ENCODE data around the gene UBE3B. TPM values are rescaled to one million over a fixed set of nuclear protein-coding genes. Genes with fewer than 3 reads are reported as not detected.

UBE3B gene
- polyA plus RNA-seq, 1 donor (not counting 4 experiments of a cell fraction or from before 2014, with no cell fraction given) = 27.1 TPM

DNA sequence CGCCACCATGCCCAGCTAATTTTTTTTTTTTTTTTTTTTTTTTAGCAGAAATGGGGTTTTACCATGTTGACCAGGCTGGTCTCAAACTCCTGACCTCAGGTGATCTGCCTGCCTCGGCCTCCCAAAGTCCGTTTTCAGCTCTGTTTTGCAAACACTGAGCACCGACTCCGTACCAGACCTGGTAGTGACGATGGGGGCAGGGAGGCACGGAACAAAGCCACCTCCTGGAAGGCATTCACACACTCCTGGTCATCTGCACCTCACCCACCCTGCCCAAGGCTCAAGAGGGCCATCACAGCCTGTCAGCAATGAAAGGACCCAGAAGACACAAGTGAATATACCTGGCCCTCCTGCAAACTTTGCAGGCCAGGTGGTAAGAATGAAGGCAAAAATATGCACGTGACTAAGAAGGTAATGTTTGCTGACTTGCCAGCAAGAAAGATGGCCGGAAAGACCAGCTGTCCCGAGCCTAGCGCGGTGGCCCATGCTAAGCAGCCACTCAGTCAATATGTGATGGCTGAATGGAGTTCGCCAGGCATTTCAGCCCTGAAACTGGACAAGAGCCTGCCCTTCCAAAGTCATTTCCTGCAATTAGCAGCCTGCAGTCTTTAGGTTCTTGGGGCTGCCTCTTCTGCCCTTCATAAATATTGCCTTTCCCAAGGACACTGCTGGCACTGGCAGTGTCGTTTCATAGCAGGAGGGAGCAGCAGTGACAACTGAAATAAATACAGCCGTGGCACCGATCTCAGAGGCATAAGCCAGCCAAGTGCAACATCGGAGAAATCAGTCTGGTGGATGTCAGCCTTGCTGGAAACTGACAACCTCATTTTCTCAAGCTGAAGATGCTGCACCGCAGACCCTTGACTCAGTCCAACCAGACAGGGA, 78.2 kb downstream of the UBE3B start:
- no peak for FAIRE-seq
- Histone ChIP-seq H3K9me3 (ENCODE audit: control insufficient read depth, low read depth, low read length) (no peaks in the 10 kb centered on the region), H3K79me2 (ENCODE audit: control insufficient read depth, insufficient read depth, low read length) (no peaks in the 10 kb centered on the region), H3K27me3 (ENCODE audit: control insufficient read depth, extremely low read depth, insufficient read depth, low read length) (peaks cover 17% of the 10 kb centered on the region), H3K4me1 (ENCODE audit: control insufficient read depth, extremely low read depth, insufficient read depth, low read length) (no peaks in the 10 kb centered on the region), H3K9ac (ENCODE audit: control insufficient read depth, extremely low read depth, insufficient read depth, low read length) (no peak overlapping the region), H3K4me2 (ENCODE audit: control insufficient read depth, extremely low read depth, insufficient read depth, low read depth, low read length) (no peak overlapping the region), H3K27ac (ENCODE audit: control insufficient read depth, insufficient read depth, low read length) (no peak overlapping the region), H3K36me3 (ENCODE audit: control insufficient read depth in 2 of 2, extremely low read depth in 1 of 2, insufficient read depth in 2 of 2, low read length in 2 of 2) (peaks cover 0 to 3% of the 10 kb centered on the region in 2 experiments), H3K9me1 (ENCODE audit: control insufficient read depth, extremely low read depth, insufficient read depth, low read length) (no peaks in the 10 kb centered on the region), H3K4me3 (ENCODE audit: control insufficient read depth in 2 of 3, extremely low read depth in 1 of 3, insufficient read depth in 2 of 3, low read depth in 1 of 3, low read length in 3 of 3) (no peak overlapping the region), H2AFZ (ENCODE audit: control insufficient read depth, low read length) (no peak overlapping the region), H4K20me1 (ENCODE audit: control insufficient read depth, extremely low read depth, insufficient read depth, low read length) (no peaks in the 10 kb centered on the region)
- dilution Hi-C loops (cut with MboI; ENCODE audit: extremely low pct_ligation_motif_present, low sequenced_read_pairs) = no loop called here
- TF ChIP-seq EZH2 (IDR thresholded peaks at IDR 0.05; ENCODE audit: low read length) = no peak
- TF ChIP-seq, protein P1, sequence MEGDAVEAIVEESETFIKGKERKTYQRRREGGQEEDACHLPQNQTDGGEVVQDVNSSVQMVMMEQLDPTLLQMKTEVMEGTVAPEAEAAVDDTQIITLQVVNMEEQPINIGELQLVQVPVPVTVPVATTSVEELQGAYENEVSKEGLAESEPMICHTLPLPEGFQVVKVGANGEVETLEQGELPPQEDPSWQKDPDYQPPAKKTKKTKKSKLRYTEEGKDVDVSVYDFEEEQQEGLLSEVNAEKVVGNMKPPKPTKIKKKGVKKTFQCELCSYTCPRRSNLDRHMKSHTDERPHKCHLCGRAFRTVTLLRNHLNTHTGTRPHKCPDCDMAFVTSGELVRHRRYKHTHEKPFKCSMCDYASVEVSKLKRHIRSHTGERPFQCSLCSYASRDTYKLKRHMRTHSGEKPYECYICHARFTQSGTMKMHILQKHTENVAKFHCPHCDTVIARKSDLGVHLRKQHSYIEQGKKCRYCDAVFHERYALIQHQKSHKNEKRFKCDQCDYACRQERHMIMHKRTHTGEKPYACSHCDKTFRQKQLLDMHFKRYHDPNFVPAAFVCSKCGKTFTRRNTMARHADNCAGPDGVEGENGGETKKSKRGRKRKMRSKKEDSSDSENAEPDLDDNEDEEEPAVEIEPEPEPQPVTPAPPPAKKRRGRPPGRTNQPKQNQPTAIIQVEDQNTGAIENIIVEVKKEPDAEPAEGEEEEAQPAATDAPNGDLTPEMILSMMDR (optimal IDR thresholded peaks at IDR 0.05 in 1 of 3, IDR thresholded peaks at IDR 0.05 in 1 of 3, conservative IDR thresholded peaks at IDR 0.05 in 1 of 3; ENCODE audit: extremely low read depth in 1 of 3, insufficient read depth in 2 of 3, low read length in 3 of 3) = no peak
- no peak for DNase-seq (ENCODE audit: low read depth, low spot score)

DNA sequence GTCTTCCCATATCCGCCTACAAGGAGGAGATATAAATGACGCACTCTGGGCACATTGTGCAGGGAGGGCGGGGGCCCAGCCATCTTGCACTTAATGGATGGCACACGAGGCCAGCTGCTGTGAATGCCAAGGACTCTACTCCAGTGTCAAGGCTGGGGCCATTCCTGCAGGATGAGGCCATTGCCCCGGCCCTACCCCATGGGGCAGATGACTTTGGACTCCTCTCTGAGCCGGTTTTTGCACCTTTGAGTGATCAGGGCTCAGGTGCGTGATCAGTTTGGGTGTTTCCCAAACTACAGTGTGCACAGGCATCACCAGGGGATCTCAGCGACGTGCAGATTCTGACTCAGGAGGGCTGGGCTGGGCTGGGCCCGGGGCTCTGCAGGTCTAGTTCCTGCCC, 79.8 kb downstream of the UBE3B start:
- dilution Hi-C loops (cut with MboI; ENCODE audit: extremely low pct_ligation_motif_present, low sequenced_read_pairs) = no loop called here
- Histone ChIP-seq H3K4me1 (ENCODE audit: control insufficient read depth, extremely low read depth, insufficient read depth, low read length) (no peaks in the 10 kb centered on the region), H3K27me3 (ENCODE audit: control insufficient read depth, extremely low read depth, insufficient read depth, low read length) (peaks cover 17% of the 10 kb centered on the region), H3K79me2 (ENCODE audit: control insufficient read depth, insufficient read depth, low read length) (no peaks in the 10 kb centered on the region), H3K4me2 (ENCODE audit: control insufficient read depth, extremely low read depth, insufficient read depth, low read depth, low read length) (no peak overlapping the region), H3K9ac (ENCODE audit: control insufficient read depth, extremely low read depth, insufficient read depth, low read length) (no peak overlapping the region), H3K4me3 (ENCODE audit: control insufficient read depth in 2 of 3, extremely low read depth in 1 of 3, insufficient read depth in 2 of 3, low read depth in 1 of 3, low read length in 3 of 3) (no peak overlapping the region), H4K20me1 (ENCODE audit: control insufficient read depth, extremely low read depth, insufficient read depth, low read length) (no peaks in the 10 kb centered on the region), H3K27ac (ENCODE audit: control insufficient read depth, insufficient read depth, low read length) (no peak overlapping the region), H3K9me1 (ENCODE audit: control insufficient read depth, extremely low read depth, insufficient read depth, low read length) (no peaks in the 10 kb centered on the region), H2AFZ (ENCODE audit: control insufficient read depth, low read length) (no peak overlapping the region), H3K9me3 (ENCODE audit: control insufficient read depth, low read depth, low read length) (no peaks in the 10 kb centered on the region), H3K36me3 (ENCODE audit: control insufficient read depth in 2 of 2, extremely low read depth in 1 of 2, insufficient read depth in 2 of 2, low read length in 2 of 2) (peaks cover 0 to 3% of the 10 kb centered on the region in 2 experiments)
- FAIRE-seq (no peak), DNase-seq (ENCODE audit: low read depth, low spot score) (no peak)
- TF ChIP-seq, protein P1 (optimal IDR thresholded peaks at IDR 0.05 in 1 of 3, IDR thresholded peaks at IDR 0.05 in 1 of 3, conservative IDR thresholded peaks at IDR 0.05 in 1 of 3; ENCODE audit: extremely low read depth in 1 of 3, insufficient read depth in 2 of 3, low read length in 3 of 3) = no peak
- no peak for TF ChIP-seq EZH2 (IDR thresholded peaks at IDR 0.05; ENCODE audit: low read length)
